ENCODE data around the gene THY1.
"Not testable (repeated sequence)": the region's sequence is repeated elsewhere in the genome, so short reads cannot be mapped to it uniquely, and the experiment has no call there.

Gene THY1

DNA sequence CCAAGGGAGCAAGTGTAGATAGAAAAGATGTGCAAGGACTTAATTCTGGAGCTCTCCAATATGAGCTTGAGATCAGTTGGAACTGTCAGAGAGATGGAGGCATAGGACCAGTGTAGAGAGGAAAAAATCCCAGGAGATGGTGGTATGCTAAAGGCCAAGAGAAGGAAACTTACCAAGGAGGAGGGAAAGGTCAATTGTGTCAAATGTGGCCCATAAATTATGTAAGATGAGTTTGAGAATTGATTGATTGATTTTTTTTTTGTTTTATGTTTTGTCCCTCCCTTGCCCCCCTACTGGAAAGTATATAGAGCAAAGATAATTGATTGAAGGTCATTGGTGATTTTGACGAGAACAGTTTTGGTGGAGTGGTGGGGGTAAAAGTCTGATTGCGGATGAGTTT is 38.6 kb downstream of the THY1 start:
- no peak for DNase-seq (ENCODE audit: low read depth in 1 of 2, low spot score in 1 of 2)

DNA sequence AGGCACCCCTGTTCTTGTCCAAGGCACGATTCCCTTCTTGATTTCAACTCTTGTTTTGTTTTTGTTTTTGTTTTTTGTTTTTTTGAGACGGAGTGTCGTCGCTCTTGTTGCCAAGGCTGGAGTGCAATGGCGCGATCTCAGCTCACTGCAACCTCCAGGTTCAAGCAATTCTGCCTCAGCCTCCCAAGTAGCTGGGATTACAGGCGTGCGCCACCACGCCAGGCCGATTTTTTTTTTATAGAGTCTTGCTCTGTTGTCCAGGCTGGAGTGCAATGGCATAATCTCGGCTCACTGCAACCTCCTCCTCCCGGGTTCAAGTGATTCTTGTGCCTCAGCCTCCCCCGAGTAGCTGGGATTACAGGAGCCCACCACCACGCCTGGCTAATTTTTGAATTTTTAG is 40.5 kb downstream of the THY1 start:
- not testable (repeated sequence) for DNase-seq (ENCODE audit: low read depth in 1 of 2, low spot score in 1 of 2)

- no peak for DNase-seq (ENCODE audit: low read depth in 1 of 2, low spot score in 1 of 2)
These were observed 40.9 kb downstream of the THY1 start for GRCh38 chr11:119382101-119382500.

- peak; percentile 92 to 97 for DNase-seq (ENCODE audit: low read depth in 1 of 2, low spot score in 1 of 2)
These were observed 41.6 kb downstream of the THY1 start, which contains the start of gene USP2 for GRCh38 chr11:119381181-119381988. Gene USP2 (minus strand): TSS chr11:119381690. CDS start chr11:119373480, 8,210 bp downstream.

- DNase-seq (ENCODE audit: low read depth in 1 of 2, low spot score in 1 of 2): no peak
These were observed 42.2 kb downstream of the THY1 start for GRCh38 chr11:119380827-119381180.

GRCh38 chr11:119380160-119380826 is 42.7 kb downstream of the THY1 start:
- DNase-seq (ENCODE audit: low read depth in 1 of 2, low spot score in 1 of 2): no peak

- no peak for DNase-seq (ENCODE audit: low read depth in 1 of 2, low spot score in 1 of 2)
These were observed 44.0 kb downstream of the THY1 start for GRCh38 chr11:119378851-119379465.

DNA sequence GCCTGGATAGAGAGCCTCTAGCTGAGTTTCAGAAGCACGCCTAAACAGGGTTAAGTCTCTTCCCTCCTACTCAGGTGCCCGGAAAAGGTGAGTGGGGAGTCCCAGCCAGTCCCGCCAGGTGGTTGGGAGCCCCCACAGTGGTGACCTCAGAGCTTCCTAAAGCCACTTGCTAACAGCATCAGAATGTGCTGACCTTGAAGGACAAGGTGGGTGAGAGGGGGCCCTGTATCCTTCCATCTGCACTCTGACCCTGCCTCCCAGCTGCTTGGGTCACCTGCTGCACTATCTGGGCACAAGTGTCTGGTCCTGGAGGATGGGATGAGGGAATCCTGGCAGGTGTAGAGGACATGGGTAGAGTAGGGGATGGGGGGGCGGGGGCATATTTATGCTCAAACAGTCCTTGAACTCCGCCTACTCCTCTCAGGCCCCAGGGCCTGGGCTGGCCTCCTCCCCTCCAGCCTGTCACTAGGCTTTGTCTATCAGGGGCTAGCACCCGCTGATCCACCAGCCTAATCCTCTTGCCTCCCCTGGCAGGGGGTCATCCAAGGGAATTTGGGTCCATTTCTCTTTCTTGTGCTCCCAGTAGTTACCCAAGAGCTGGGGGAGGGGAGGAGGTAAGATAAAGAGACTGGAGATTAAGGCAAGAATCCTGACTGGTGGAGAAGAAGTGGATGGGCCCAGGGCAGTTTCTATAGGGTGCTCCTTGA is 44.9 kb downstream of the THY1 start:
- no peak for DNase-seq (ENCODE audit: low read depth in 1 of 2, low spot score in 1 of 2)

GRCh38 chr11:119377112-119377901 is 45.7 kb downstream of the THY1 start:
- DNase-seq (ENCODE audit: low read depth in 1 of 2, low spot score in 1 of 2): no peak

- DNase-seq (ENCODE audit: low read depth in 1 of 2, low spot score in 1 of 2): no peak
These were observed 46.6 kb downstream of the THY1 start for GRCh38 chr11:119376197-119376847.

DNA sequence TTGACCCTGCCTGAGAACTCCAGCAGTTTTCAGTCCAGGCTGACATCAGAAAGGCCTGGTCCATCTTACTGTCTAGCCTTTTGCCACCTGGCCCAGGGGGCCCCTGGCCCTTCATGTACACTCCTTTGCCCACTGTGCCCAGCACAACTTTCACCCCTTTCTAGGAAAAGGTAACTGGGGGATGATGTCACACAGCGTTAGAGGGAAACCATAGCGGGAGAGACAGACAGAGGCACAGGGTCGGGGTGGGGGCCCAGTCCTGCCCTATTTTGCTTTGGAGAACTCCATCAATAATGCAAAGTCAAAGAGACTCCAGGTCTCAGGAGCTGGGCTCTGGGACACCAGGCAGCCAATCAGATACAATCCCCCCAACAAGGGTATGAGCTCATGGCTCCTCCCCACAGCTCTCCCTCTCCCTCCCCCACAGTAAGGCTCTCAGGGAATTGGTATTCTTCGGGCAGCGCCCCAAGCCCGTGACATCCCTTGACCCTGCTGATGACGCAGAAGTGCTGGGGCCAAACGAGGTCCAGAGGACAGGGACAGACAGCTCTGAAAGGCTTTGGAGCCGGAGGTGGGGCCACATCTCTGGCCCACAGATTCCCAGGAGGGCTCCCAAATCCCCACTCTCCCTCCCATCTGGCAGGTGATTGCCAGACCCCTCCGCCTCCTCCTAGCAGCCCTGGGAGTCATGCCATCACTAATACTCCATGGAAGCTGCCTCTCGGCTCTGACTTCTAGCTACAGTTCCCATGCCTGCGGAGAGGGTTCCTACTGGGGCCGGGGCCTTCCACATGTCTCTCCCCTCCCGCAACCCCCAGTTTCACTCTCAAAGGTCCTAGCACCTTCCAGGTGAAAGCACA is 47.4 kb downstream of the THY1 start:
- no peak for DNase-seq (ENCODE audit: low read depth in 1 of 2, low spot score in 1 of 2)

- DNase-seq (ENCODE audit: low read depth in 1 of 2, low spot score in 1 of 2): no peak
These were observed 48.2 kb downstream of the THY1 start for GRCh38 chr11:119374632-119375336.

- DNase-seq (ENCODE audit: low read depth in 1 of 2, low spot score in 1 of 2): no peak
These were observed 48.9 kb downstream of the THY1 start for GRCh38 chr11:119373921-119374631.

DNA sequence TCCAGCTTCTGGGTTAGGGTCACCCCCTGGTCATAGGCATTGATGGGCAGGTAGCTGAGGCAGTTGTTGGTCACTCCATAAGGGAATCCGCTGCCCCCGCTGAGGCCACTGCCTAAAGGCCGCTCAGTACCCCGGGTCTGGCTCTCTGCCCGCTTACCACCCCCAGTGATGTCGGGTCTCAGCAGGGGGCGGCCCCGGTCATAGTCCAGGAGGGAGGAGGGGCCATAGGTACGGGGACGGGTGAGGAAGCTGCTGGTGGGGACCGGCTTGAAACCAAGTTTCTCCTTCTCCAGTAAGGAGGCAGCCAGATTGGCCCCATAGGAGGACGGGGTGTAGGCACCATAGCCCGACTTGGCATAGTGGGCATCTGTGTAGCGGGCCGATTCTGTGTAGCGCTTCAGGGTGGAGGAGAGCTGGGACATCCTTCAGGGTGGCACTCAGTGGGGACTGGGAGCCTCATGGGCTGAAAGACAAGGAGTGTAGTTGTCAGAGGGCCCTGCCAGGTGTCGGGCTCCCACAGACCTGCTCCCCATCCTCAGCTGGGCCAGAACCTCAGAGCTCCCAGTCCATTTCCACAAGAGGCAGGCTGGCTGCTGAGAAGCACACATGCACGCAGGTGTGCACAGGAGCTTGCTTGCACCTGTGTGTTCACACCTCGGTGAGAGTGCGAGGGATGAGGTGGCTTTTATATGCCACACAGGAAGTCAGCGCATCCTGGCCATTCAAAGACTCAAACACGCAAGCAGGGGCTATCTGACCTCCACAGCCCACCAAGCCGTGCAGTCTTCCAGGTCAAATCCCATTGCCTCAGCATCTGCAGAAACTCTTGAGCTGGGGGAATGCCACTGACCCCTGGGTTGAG is 49.7 kb downstream of the THY1 start:
- no peak for DNase-seq (ENCODE audit: low read depth in 1 of 2, low spot score in 1 of 2)

GRCh38 chr11:119372260-119373058 is 50.5 kb downstream of the THY1 start:
- DNase-seq (ENCODE audit: low read depth in 1 of 2, low spot score in 1 of 2): no peak

GRCh38 chr11:119371778-119372182 is 51.2 kb downstream of the THY1 start:
- no peak for DNase-seq (ENCODE audit: low read depth in 1 of 2, low spot score in 1 of 2)
